Nephron progenitor cell (in vitro differentiated cells): ENCODE data around the gene MCEMP1.

Experiments
- DNase-seq: peaks from one replicate; pipeline ENCODE4 v3.0.0; 2021
- H3K27ac Mint-ChIP-seq: 2 replicates; pipeline ENCODE4 v1.8.0; 2021; ENCODE audit warnings: mild to moderate bottlenecking, moderate library complexity, mixed read lengths
- H3K27me3 Mint-ChIP-seq: 2 replicates; pipeline ENCODE4 v1.8.0; 2021; ENCODE audit warnings: mild to moderate bottlenecking, low read depth, mixed read lengths; ENCODE audit not compliant: poor library complexity
- H3K36me3 Mint-ChIP-seq: 2 replicates; pipeline ENCODE4 v1.8.0; 2021; ENCODE audit warnings: low read depth, mixed read lengths
- H3K4me1 Mint-ChIP-seq: 2 replicates; pipeline ENCODE4 v1.8.0; 2021; ENCODE audit warnings: mixed read lengths
- H3K4me3 Mint-ChIP-seq: 2 replicates; pipeline ENCODE4 v1.8.0; 2021; ENCODE audit warnings: mild to moderate bottlenecking, moderate library complexity, mixed read lengths
- H3K9me3 Mint-ChIP-seq: 2 replicates; pipeline ENCODE4 v1.8.0; 2021; ENCODE audit warnings: mild to moderate bottlenecking, moderate library complexity, mixed read lengths
- TF ChIP-seq, protein P1 (sequence below): fragments of 200-600 bp; sonication (generic); IDR thresholded peaks from 2 replicates; pipeline ENCODE4 v1.5.0; 2021; ENCODE audit warnings: antibody characterized with exemption

The MCEMP1 gene

DNA sequence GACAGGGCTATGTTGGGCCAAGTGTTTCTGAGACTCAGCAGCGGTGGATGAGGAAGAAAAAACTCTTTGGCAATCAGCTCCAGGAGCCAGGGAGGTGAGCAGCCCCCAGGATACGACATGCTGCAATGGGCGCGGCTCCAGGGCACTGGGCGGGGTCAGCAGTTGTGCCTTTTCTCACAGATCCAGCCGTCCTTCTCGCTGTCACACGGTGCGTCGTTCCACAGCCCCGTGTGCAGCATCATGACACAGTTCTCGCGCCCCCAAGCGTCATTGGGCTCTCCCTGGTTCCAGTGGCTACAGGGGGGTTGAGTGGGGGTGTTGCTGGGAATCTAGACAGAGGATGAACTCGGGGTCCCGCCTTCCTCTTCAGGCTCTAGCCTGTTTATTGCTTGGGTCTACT is 52.3 kb downstream of the MCEMP1 start:
- Mint-ChIP-seq H3K36me3 (no peaks in the 10 kb centered on the region), H3K4me1 (no peaks in the 10 kb centered on the region), H3K4me3 (no peak overlapping the region), H3K27me3 (peaks cover 98% of the 10 kb centered on the region), H3K27ac (no peak overlapping the region), H3K9me3 (peaks cover 8% of the 10 kb centered on the region)
- DNase-seq = no peak
- TF ChIP-seq, protein P1, sequence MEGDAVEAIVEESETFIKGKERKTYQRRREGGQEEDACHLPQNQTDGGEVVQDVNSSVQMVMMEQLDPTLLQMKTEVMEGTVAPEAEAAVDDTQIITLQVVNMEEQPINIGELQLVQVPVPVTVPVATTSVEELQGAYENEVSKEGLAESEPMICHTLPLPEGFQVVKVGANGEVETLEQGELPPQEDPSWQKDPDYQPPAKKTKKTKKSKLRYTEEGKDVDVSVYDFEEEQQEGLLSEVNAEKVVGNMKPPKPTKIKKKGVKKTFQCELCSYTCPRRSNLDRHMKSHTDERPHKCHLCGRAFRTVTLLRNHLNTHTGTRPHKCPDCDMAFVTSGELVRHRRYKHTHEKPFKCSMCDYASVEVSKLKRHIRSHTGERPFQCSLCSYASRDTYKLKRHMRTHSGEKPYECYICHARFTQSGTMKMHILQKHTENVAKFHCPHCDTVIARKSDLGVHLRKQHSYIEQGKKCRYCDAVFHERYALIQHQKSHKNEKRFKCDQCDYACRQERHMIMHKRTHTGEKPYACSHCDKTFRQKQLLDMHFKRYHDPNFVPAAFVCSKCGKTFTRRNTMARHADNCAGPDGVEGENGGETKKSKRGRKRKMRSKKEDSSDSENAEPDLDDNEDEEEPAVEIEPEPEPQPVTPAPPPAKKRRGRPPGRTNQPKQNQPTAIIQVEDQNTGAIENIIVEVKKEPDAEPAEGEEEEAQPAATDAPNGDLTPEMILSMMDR = no peak
